GM19328 (cell line): ENCODE measurements around the gene SAP30BP.
"Not testable (repeated sequence)": the region's sequence is repeated elsewhere in the genome, so short reads cannot be mapped to it uniquely, and the experiment has no call there.

Experiments used
- ATAC-seq: cut with Tn5 transposase; IDR thresholded peaks from one replicate; pipeline ENCODE4 v1.9.1; 2021; ENCODE audit warnings: mild to moderate bottlenecking, moderate library complexity; ENCODE audit not compliant: unreplicated experiment

The SAP30BP gene

GRCh38 chr17:75633486-75634375 lies 33.4 kb upstream of the SAP30BP start:
- no peak for ATAC-seq

- no peak for ATAC-seq
Observed at GRCh38 chr17:75634376-75634740, 32.8 kb upstream of the SAP30BP start.

GRCh38 chr17:75634754-75635609 lies 32.2 kb upstream of the SAP30BP start:
- ATAC-seq = no peak

GRCh38 chr17:75635610-75636202 lies 31.4 kb upstream of the SAP30BP start:
- no peak for ATAC-seq

- ATAC-seq = no peak
Observed at GRCh38 chr17:75636381-75637142, 30.6 kb upstream of the SAP30BP start.

GRCh38 chr17:75637143-75637538 lies 30.0 kb upstream of the SAP30BP start:
- ATAC-seq = no peak

- ATAC-seq = no peak
Observed at GRCh38 chr17:75637551-75637950, 29.6 kb upstream of the SAP30BP start.

GRCh38 chr17:75638039-75638438 lies 29.1 kb upstream of the SAP30BP start:
- not testable (repeated sequence) for ATAC-seq

GRCh38 chr17:75638893-75639292 lies 28.2 kb upstream of the SAP30BP start:
- ATAC-seq = no peak

GRCh38 chr17:75639327-75639726 lies 27.8 kb upstream of the SAP30BP start:
- no peak for ATAC-seq

GRCh38 chr17:75639771-75640555 lies 27.2 kb upstream of the SAP30BP start:
- no peak for ATAC-seq

GRCh38 chr17:75640556-75641119 lies 26.5 kb upstream of the SAP30BP start:
- ATAC-seq = no peak

GRCh38 chr17:75641343-75641742 lies 25.8 kb upstream of the SAP30BP start:
- ATAC-seq = no peak

- ATAC-seq = no peak
Observed at GRCh38 chr17:75642182-75642783, 24.9 kb upstream of the SAP30BP start.

- ATAC-seq = no peak
Observed at GRCh38 chr17:75642784-75643642, 24.1 kb upstream of the SAP30BP start.

- ATAC-seq = no peak
Observed at GRCh38 chr17:75643643-75644017, 23.5 kb upstream of the SAP30BP start.

GRCh38 chr17:75645501-75645888 lies 21.6 kb upstream of the SAP30BP start:
- no peak for ATAC-seq

GRCh38 chr17:75645889-75646637 lies 21.1 kb upstream of the SAP30BP start:
- peak; percentile 49 for ATAC-seq
